Stimulated activated naive CD8-positive, alpha-beta T cell treated with anti-CD3 and anti-CD28 coated beads, Interleukin-15, Interleukin-2, amounts not matched to agents 100 U/mL and 50 U/mL, for 24 hours (primary cell): ENCODE measurements around the gene ISM2.

ENCODE experiments used
- ATAC-seq: fragments of 150-1000 bp; cut with Tn5 transposase; one replicate; pipeline ENCODE4 v1.10.0; 2021
- DNase-seq: peaks from one replicate; pipeline ENCODE4 v3.0.0; 2021

The ISM2 gene

DNA sequence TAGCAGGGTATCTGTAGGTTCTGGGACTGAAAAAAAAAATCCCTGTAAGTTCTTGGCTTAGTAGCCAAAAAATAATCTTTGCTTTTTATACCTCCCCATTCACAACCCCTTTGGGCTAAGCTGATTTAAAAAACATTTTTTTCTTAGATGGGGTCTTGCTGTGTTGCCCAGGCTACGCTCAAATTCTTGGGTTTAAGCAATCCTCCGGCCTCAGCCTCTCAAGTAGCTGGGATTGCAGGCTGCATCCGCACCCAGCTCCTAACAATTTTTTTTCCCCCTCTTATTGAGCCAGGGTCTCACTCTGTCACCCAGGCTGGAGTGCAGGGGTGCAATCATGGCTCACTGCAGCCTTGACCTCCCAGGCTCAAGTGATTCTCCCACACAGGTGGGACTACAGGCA, 9.1 kb upstream of the ISM2 start:
- no peak for DNase-seq
- no peak for ATAC-seq

- DNase-seq = no peak
- no peak for ATAC-seq
Observed at GRCh38 chr14:77505031-77505430, 6.4 kb upstream of the ISM2 start.

DNA sequence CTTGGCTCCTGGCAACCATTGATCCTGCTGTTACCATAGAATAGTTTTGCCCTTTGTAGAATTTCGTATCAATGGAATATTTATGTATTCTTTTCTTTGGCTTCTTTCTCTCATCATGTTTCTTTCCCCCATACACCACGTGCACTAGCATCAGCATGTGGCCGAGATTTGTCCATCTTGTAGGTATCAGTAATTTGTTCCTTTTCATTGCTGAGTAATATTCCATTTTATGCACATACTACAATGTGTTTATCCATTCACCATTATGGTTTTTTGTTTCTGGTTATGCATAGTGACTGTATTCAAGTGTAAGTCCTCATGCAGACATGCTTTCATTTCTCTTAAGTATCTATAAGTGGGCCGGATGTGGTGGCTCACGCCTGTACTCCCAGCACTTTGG, 4.5 kb upstream of the ISM2 start:
- ATAC-seq (no peak), DNase-seq (no peak)

DNA sequence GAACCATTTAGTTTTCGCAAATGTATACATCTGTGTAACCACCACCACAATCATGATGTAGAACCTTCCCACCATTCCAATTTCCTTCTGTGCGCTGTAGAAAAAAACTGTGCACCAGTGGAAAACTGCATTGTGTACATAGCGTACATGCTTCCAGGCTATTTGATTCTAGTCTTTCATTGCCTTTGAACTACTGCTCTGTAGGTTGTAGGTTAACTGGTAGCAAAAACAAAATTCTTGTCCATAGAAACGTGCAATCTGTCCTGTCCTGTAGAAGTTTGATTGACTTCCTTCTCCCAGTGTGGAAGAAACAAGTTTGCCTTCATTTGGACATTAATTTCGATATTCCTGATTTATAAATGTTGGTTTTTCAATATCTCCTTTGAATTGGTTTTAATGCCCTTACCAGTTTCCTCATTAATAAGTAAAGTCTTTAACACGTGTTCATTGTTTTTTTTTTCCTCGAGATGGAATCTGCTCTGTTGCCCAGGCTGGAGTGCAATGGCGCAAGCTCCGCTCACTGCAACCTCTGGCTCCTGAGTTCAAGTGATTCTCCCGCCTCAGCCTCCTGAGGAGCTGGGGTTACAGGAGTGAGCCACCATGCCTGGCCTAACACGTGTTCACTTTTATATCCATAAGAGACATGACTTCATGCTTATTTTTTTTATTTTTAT, 3.6 kb upstream of the ISM2 start:
- no peak for DNase-seq
- ATAC-seq = no peak

GRCh38 chr14:77498984-77499527, 440 bp upstream of the ISM2 start:
- peak; percentile 24 for ATAC-seq
- no peak for DNase-seq

DNA sequence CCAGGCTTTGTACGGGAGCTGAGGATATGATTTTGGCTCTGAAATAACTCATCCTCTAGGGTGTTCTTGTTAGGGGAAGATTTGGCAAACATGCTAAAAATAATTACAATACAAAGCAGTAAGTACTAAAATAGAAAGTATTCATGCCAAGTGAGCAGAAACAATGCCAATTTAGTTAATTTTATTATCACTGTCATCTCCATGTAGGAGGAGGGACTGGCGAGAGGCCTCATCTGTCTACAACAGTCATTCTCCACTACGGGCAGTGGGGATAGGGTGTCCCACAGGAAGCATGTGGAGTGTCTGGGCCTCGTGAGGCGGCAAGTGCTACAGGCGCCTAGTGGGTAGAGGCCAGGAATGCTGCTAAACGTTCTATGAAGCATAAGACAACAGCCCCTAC, 3.3 kb downstream of the ISM2 start:
- DNase-seq (no peak), ATAC-seq (no peak)

- DNase-seq = no peak
- no peak for ATAC-seq
Observed at GRCh38 chr14:77491056-77491455, 7.6 kb downstream of the ISM2 start.

DNA sequence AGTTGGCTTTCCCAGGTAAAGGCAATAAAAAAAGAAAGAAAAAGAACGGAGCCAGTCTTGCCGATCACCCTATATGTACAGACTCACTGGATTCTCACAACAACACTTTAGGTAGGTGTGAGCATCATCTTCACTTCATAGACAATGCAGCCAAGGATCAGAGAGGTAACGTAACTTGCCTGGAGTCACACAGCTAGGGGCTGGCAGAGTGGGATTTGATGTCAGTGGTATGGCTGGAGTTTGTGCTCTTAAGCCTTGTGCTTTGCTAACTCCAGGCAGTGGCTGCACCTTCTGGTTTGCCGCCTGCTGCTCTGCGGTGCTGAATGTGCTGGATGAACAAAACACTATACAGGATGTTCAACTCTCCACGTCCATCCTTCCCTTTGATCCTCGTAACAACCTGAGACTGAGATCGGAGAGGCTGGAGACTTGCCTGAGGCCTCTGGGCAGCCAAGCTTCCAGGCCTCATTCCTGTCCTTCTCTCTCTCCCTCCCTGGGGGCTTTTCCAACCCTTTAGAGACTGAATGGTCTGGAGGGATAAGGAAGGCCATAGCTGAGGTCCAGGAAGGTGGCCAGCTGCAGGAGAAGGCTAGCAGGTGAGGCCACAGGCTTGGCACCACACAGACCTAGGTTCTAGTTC, 8.1 kb downstream of the ISM2 start:
- no peak for ATAC-seq
- no peak for DNase-seq

GRCh38 chr14:77489041-77489440, 9.6 kb downstream of the ISM2 start:
- DNase-seq (no peak), ATAC-seq (no peak)

DNA sequence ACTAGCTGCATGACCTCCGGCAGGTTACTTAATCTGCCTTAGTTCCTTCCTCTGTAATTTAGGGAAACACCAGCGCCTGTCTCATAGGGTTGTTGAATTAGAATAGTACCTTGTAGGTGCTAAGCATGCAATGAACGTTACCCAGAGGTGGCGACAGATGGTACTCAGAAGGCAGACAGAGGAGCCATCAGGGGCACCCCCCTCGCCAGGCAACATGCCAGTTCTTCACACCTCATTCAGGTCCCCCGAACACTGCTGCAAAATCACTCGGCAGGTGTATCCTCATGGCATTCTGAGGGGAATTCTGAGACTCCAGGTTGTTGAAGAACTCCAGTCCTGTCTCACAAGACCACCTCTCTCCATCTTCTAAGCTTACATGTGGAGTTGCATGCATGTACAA, 10.1 kb downstream of the ISM2 start:
- no peak for ATAC-seq
- no peak for DNase-seq

- no peak for DNase-seq
- ATAC-seq = no peak
Observed at GRCh38 chr14:77485901-77486678, 12.5 kb downstream of the ISM2 start.

DNA sequence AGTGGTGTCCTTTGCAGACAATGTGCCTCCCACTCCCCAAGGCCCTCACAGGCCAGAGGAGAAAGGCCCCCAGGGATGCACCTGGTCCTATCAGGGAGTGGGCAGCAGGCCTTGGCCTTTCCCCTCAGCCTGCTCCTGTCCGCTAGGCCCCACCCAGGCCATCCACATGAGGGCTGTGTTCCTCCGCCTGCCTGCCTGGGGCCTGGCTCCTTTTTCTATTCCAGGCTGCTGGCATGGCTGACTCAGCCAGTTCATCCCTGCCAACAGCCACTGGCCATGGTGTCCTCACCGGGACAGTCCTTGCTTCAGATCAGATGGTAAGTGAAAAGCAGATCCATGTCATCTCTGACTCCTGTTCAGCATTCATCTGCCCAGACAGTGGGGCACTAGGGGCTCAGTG, 13.4 kb downstream of the ISM2 start:
- ATAC-seq (no peak), DNase-seq (no peak)

DNA sequence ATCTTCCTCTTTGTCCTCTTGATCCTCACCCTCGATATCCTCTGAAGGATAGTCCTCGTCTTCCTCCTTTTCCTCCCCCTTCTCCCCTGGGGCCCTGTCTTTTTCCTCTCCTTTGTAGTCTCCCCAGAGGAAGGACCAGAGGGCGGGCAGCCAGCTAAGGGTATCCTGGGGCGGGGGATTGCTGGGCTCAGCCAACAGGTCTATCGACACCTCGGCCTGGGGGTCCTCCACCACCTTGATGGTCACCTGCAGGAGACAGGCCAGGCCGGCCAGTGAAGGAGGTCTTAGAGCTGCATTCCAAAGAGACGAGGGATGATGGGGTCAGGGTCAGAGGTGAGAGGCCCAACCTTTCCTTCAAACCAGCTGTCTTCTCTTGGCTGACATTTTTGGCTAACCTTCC, 16.2 kb downstream of the ISM2 start:
- ATAC-seq = no peak

DNA sequence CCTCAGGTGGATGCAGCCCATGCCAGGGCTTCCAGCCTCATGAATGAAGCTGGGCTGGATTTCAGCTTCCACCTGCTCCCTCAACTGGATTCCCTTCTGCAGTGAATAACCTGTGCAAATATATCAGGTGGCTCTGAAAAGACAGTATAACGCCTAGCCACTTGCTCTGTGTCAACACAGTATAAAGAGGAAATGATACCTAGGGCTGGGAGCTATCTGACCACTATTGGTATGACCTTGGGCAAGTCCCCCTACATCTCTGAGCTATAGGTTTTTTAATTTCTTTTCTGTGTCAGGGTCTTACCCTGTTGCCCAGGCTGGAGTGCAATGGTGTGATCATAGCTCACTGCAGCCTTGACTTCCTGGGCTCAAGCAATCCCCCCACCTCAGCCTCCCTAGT, 19.8 kb downstream of the ISM2 start:
- no peak for DNase-seq
- ATAC-seq = peak; percentile 42

More for the DNA sequence above, 16.2 kb downstream of the ISM2 start:
- DNase-seq = no peak

DNA sequence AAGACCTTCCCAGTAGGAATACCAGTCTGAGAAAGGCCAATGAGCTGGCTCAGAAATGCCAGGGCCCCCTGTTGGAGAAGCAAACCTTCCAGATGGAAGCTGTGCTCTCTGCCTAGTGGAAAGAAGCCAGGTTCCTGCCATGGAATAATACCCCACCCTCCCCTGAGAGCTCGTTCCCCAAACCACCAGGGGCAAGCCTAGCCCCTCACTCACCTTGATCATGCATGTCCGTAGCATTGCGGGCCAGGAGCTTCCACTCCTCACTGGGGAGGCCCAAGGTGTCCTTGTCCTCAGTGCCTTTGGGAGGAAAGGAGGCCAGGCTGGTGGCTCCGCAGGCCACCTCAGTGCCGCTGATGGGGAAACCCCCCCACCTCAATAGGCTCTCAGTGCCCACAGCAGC, 20.6 kb downstream of the ISM2 start:
- ATAC-seq (no peak), DNase-seq (no peak)

DNA sequence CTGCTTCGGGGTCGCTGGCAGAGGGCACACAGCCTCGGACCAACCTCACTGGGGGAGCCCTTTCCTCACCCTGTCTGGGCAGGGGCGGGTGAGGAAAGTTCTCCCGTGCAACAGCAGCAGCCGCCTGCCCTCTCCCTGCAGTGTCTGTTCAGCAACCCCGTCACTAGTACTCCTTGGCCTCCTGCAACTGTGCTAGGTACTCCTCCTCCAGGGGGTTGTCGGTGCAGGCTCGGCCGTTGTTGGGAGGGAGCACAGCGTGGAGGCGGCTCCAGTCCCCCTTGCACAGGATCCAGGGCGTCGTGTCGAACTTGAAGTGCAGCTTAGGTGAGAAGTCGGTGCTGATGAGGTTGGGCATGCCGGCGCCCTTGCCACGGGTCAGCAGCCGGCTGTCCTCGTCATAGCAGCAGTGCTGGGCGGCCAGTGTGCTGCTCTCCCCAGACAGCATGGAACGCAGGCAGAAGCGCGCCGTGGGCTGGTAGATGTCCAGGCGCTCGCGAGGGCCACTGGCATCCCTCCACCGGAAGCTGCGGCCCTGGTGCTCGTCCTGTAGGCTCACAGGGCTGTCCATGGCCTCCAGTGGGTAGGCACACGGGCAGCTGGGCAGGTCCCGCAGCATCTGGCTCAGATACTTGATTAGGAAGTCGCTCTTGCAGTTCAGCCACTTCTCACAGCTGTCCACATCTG, 23.0 kb downstream of the ISM2 start:
- DNase-seq (no peak), ATAC-seq (no peak)

- DNase-seq (no peak), ATAC-seq (no peak)
Observed at GRCh38 chr14:77474479-77475177, 24.0 kb downstream of the ISM2 start.

GRCh38 chr14:77473921-77474320, 24.7 kb downstream of the ISM2 start:
- no peak for ATAC-seq
- no peak for DNase-seq

DNA sequence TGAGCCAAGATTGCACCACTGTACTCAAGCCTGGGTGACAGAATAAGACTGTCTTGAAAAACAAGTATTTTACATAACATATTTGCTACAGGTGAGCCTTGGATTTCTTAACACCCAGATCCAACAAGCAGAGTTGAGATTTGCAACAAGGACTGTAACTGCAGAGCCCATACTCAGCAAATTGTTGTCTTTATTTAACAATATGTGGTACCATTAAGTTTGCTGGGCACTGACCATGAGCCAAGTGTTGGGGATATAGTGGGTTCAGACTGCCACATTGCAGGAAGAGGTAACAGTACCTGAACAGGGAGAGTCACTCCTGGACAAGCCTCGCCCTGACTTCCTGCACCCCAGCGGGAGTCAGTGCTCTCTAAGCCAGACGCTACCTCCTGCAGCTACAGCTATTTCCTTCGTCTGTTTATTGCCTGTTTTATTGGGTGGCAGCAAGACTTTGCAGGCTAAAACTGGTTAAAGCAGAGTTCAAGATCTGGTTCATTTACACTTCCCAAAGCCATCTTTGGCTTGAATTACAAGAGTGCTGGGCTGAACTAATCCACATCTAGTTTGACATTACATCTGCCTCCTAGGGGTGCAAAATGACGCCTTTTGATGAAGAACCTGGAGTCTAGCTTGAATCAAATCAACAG, 28.3 kb downstream of the ISM2 start:
- no peak for ATAC-seq
- no peak for DNase-seq

GRCh38 chr14:77469539-77469938, 29.1 kb downstream of the ISM2 start:
- ATAC-seq (no peak), DNase-seq (no peak)

DNA sequence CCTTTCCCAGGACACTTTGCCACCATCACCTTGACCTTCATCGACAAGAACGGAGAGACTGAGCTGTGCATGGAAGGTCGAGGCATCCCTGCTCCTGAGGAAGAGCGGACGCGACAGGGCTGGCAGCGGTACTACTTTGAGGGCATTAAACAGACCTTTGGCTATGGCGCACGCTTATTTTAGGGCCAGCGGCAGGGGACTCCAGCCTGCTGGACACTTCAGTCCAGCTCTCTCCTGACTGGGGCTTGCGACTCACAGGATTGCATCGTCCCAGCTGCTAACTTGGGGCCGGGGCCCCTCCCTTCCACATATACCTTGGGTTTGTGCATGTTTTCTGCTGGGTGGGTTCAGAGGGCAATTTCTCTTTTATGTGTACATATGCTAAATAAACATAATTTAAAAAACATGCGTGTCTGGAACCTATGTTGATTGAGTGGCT, 29.5 kb downstream of the ISM2 start:
- DNase-seq = no peak
- ATAC-seq = no peak
